ENCODE data around the gene COL15A1.
A peak's percentile ranks its signal among the peaks of the same experiment; 100 is the strongest.
"Not testable (repeated sequence)": the region's sequence is repeated elsewhere in the genome, so short reads cannot be mapped to it uniquely, and the experiment has no call there.

The COL15A1 gene

DNA sequence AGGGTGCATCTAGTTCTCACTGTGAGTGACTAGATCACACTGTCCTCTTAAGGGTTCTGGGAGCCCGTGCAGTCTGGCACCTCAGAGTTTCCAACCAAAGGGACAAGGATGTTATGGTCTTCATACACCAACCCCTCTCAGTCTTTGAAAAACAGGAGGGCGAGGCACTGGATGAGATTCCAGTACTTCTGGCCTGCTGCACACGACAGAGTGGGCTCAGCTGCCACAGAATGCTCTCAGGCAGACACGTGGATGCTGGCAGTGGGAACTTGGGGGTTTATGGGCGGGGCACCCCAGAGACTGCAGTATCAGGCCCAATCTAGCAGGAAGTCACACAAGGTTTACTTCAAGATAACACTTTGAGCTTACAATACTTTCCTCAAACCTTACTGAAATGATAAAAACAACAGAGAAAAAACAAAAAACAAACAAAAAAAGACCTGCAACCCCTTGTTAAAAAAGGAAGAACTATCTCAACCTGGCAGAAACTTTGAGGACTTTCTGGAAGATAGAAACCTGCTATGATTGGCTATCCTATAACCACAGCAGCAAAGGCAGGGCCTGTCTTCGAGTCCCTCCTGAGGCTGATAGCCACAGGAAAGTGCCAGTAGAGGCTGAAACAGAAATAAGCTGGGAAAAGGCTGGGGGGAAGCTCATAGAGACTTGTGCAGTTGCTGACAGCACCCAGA, 132.9 kb downstream of the COL15A1 start:
- peak in 1 of 56 donors; percentile 6 for DNase-seq

DNA sequence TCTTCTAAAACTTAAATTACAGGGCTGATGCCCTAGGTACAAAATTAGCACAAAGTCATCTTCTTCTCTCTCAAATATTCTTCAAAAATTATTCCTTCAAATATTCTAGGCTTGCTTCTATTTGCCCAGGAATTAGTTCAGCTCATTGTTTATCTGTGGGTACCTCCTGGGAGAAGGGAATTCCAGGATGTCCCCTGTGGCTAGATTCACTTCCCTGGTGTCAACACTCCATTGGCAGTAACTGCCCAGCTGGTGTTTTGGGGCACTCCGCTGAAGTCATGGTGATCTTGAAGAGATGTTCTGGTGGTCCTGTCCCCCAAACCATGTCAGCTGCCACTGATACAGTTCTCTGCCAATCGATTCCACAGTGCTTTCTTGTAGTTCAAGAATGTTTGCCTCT, 135.0 kb downstream of the COL15A1 start:
- no peak for DNase-seq

- DNase-seq, result no peak
Observed at GRCh38 chr9:99079542-99079941, 135.8 kb downstream of the COL15A1 start.

DNA sequence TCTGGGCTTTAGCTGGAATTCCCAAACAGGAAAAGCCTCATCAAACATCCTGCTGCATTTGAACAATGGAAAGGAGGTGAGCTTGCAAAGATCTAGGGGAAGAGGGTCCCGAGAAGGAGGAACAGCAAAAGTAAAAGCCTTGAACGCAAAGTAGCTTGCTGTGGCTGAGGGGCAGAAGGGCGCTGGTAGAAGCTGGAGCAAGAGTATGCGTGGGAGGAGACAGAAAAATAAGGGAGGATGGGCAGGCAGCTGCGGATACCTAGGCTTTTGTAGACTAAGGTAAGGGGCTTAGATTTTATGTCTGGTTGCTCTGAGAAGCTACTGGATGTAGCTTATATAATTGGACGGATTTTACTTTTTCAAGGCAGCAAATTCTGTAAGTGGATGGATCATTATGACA, 139.3 kb downstream of the COL15A1 start:
- no peak for DNase-seq

GRCh38 chr9:99085949-99086948, 142.5 kb downstream of the COL15A1 start:
- peak in 1 of 56 donors; percentile 14 for DNase-seq

- no peak for DNase-seq
Observed at GRCh38 chr9:99087462-99087861, 143.8 kb downstream of the COL15A1 start.

- no peak for DNase-seq
Observed at GRCh38 chr9:99090336-99091130, 146.8 kb downstream of the COL15A1 start.

DNA sequence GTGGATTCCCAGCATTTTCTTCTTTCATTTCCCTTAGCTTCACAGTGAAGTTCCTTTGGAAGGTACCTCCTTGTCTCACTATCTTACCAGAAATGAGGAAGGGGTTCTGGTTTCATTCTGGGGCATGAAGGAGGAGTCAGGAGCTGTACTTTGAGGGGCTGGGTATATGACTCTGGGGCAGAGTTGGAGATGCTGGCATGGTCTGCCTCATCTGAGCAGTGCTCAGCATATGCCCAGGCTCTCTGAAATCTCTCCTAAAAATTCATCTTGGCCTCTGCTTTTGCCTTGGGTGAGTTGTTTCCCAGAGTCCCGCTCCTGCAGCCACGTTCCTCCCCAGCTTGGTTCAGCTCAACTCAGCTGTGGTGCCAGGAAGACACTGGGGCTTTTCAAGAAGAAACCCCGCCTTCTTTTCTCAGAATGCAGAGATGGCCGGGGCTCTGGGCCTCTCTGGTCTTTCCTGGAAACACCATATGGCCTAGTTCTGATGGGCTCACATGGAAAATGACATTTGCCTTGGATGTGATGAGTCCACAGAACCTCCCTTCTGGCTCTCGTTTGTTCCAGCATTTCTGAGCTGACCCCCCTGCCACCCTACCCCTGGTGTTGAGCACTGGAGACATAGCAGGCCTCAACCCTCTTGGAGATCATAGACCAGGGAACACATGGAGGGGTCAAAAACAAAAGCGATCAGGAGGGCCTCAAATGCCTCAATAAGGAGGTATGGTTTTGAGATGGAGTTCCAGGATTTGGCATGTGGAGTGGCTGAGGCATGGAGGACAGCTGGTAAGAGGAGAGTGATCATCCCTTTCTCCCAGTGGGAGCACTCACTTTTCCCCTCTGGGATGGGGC, 149.2 kb downstream of the COL15A1 start:
- no peak for DNase-seq

DNA sequence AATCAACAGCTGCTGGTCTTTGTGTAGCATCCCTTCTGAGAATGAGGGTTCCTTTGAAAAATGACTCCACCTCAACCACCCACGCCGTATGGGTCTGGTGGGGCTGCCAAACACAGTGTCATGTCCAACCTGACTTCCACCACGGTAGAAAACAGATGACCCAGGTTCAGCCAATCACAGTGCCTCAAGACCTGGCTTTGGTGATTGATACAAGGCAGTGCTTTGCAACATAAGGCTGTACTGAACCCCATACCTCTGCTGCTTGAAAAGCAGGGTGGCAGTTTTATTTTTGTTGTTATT, 149.7 kb downstream of the COL15A1 start:
- no peak for DNase-seq

DNA sequence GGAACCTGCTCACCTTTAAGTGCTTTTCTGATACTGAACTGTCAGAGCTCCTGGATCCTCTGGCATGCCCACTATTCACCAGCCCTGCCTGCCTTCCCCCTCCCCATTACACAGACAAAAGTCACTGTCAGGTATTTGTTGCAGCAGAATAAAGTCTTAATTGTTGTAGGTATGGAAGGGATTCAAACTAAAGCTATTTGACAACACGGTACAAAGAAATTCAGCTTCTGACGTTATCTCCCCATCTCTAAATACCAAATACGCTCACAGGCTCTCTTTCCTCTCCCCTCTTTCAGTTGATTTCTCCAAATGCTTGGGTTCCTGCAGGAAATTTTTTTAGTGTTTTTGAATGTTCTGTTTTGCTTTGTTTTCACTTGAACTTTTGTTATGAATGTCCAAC, 151.9 kb downstream of the COL15A1 start:
- no peak for DNase-seq

DNA sequence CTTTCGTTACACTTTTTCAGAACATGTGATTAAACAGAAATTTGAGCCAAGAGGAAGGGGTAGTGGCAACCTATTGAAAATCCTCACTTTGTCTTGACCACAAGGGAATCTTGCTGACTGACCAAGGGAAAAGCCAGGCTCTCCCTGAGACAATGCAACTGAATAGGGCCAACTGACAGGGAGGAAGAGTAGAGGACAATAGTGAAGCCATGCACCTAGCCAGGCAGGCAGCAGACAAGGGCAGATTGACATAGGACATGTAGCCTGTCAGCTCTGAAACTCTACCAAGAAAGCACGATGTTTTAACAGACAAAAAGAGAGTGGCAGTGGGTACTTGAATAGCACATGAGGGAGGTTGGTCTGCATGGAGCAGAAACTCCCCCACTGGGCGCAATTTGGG, 152.7 kb downstream of the COL15A1 start:
- DNase-seq, result no peak

DNA sequence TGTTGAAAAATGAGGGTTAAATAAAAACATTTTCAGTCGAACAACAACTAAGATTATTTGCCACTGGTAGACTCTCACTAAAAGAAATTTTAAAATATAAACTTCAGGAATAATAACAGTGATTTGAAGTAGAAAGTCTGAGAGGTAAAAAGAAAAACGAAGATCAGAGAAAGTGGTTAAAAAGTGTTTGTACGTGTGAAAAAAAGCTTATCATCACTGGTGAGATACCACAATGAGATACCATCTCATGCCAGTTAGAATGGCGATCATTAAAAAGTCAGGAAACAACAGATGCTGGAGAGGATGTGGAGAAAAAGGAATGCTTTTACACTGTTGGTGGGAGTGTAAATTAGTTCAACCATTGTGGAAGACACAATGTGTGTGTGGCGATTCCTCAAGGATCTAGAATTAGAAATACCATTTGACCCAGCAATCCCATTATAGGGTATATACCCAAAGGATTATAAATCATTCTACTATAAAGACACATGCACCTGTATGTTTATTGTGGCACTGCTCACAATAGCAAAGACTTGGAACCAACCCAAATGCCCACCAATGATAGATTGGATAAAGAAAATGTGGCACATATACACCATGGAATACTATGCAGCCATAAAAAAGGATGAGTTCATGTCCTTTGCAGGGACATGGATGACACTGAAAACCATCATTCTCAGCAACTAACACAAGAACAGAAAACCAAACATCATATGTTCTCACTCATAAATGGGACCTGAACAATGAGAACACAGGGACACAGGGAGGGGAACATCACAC, 156.3 kb downstream of the COL15A1 start:
- DNase-seq, result not testable (repeated sequence)

GRCh38 chr9:99101271-99101670, 157.6 kb downstream of the COL15A1 start:
- no peak for DNase-seq

DNA sequence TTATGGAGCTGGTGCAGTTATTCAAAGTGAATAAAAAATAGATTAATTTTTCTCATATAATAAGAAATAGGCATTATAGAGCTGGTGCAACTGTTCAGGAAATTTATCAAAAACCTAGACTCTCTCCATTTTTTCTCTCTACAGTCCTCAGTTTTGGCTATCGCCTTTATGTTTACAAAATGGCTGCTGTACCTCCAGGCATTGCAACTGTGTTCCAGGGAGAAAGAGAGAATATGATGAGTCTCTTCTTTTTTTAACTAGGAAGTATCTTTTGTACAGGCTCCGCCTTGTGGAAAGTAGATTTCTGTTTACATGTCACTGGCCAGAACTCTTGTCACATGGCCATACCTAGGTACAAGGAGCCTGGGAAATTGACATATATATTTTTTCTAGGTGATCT, 158.1 kb downstream of the COL15A1 start:
- no peak for DNase-seq

DNA sequence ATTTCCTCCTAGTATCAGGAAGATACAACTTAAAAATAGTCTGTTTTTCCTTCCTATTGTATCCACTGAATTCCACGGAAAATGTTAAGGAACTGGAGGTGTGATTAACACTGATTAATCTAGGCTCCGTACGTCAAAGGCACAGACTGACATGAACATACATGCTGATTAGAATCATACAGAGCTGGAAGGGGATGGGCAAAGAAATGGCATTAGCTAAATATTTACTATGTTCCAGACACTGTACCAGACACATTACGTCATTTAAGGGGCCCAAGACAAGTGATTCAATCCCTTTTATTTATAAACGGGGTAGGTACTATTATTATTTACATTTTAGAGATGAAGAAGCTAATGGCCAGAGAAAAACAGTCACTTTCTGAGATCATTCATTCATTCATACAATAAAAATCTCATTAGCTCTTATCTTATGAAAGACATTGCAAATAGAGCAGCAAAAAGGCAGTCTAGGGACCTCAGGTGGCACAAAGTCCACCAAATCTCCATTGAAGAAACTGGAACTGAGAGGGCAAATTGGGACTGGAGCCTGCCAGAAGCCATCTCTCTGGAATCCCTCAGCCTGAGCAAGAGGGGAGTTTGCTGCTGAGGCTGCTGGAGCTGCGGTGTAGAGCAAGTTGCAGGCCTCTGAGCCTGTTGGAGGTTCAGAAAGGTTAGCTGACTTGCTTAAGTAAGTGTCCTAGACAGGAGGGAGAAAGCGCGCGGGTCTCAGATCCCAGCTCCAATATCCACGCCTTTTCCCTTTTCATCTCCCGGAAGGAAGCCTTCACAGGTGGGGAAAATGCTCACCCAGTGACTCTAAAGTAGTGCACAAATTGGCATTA, 159.6 kb downstream of the COL15A1 start:
- no peak for DNase-seq

- peak in 26 of 56 donors; percentile 9 to 59 (median 41) for DNase-seq
Observed at GRCh38 chr9:99103901-99104458, 160.3 kb downstream of the COL15A1 start.

DNA sequence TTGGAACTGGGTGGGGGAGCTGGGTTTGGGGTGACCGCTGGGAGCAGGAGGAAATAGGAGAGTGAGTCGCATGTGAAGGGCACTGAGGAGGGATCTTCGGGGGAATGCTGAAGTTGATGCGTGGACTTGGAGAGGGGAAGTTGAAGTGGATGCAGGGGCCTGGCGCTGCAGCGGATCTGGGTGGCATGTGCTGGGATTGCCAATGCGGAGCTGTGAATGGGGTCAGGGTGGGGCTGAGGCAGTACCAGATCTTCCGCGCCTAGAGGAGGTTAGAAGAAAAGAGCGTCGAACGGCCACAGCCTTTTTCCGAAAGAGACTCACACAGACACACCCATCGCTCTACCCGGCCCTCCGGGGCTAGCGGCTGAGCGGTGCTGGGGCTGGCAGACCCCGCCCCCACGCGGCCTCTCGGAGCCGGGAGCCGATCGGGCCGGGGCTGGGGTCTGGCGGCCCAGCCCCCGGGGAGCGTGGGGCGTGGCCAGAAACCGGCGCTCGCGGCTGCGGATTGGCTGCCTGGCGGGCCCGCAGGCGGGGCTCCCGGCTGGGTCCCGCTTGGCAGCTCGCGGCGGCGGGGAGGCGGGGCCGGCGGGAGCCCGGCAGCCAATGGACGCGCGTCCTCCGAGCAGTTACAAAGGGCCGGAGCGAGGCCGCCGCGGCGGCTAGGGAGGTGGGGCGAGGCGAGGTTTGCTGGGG, 160.9 kb downstream of the COL15A1 start, which contains the start of gene TGFBR1:
TSS of gene TGFBR1 (plus strand) at position 655 of the 693 bp plus-strand sequence. CDS start 93 bp downstream, outside the sequence.
- DNase-seq, result peak; percentile 40 to 95 (median 88)
